GM18870 (cell line): ENCODE results near the gene POU2AF2.

Experiments used
- ATAC-seq: cut with Tn5 transposase; IDR thresholded peaks from one replicate; pipeline ENCODE4 v1.9.1; 2021; ENCODE audit warnings: moderate library complexity; ENCODE audit not compliant: unreplicated experiment

The POU2AF2 gene

GRCh38 chr11:111327908-111328624, 82.5 kb downstream of the POU2AF2 start:
- ATAC-seq: no peak

- no peak for ATAC-seq
These were observed 84.0 kb downstream of the POU2AF2 start for GRCh38 chr11:111329306-111330204.

DNA sequence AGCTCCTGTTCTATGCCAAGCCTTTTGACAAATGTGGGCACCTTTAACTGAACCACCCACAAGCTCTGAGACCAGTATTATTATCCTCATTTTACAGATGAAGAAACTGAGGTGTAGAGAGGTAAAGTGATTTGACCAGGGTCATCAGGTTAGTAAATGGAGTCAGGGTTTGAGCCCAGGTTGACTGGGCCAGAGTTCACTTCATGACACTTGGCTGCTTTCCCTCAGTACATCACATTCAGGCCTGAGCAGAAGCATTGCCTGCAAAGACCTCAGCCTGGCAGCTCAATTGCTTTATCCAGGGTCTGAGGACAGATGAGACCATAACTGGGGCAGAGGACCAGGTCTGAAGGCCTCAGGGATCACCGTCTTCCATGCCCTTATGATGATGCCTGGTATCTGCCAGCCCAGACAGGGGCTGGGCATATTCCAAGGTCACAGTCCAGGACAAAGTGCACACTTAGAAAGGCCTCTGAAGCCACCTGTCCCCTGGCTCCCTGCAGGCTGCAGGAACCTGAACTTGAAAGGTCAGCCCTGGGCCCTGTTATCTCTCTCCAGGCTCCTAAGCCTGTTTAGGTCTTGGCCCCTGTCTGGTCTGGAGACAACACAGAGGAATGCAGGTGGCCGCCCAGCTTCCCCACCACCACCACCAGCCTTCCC, 84.8 kb downstream of the POU2AF2 start:
- no peak for ATAC-seq

DNA sequence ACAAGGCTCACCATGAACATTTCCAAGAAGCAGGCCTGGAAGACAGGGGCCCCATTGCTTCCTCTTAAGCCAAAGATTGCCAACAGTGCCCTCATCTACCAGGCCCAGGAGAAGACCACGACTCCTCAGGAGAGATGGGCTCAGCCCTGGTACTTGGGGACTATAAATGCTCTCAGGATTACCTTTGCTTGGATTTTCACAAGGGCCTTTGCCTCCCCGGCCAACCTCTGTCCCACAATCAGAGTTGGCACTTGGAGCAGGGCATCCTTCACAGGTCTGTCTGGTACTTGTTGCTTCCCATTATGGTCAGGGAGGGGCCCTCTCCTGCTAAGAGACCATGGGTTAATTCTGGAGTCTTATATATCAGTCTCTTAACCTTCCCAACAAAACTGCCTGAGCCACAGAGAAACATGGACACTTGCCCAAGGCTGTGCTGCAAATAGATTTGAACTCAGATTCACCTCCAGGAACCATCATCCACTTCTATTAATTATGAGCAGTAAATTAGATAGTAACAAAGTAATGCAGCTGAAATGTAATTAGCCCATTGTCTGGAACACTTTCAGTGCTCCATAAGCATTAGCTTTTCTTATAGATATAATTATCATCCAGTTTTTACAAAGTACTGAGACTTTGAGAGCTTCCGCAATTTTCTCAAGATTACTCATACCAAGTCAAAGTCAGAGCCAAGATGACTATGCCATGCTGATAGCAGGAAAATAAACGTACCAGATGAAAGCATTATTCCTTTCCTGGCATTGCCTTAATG, 86.4 kb downstream of the POU2AF2 start:
- ATAC-seq: no peak

GRCh38 chr11:111334532-111335502, 89.3 kb downstream of the POU2AF2 start:
- ATAC-seq: no peak

- ATAC-seq: no peak
These were observed 90.0 kb downstream of the POU2AF2 start for GRCh38 chr11:111335549-111335948.
